GM21737 (cell line): ENCODE results near the gene LY6G6C.

ENCODE experiments used
- ATAC-seq: cut with Tn5 transposase; IDR thresholded peaks from one replicate; pipeline ENCODE4 v1.9.1; 2021; ENCODE audit warnings: mild to moderate bottlenecking, moderate library complexity; ENCODE audit not compliant: unreplicated experiment

The LY6G6C gene

GRCh38 chr6:31721351-31722020 lies at the start of gene LY6G6C:
TSS of gene LY6G6C (minus strand) at chr6:31721746. CDS start at chr6:31721679, 67 bp downstream.
- ATAC-seq = no peak

GRCh38 chr6:31770860-31771259 lies 49.3 kb upstream of the LY6G6C start:
- ATAC-seq = no peak

DNA sequence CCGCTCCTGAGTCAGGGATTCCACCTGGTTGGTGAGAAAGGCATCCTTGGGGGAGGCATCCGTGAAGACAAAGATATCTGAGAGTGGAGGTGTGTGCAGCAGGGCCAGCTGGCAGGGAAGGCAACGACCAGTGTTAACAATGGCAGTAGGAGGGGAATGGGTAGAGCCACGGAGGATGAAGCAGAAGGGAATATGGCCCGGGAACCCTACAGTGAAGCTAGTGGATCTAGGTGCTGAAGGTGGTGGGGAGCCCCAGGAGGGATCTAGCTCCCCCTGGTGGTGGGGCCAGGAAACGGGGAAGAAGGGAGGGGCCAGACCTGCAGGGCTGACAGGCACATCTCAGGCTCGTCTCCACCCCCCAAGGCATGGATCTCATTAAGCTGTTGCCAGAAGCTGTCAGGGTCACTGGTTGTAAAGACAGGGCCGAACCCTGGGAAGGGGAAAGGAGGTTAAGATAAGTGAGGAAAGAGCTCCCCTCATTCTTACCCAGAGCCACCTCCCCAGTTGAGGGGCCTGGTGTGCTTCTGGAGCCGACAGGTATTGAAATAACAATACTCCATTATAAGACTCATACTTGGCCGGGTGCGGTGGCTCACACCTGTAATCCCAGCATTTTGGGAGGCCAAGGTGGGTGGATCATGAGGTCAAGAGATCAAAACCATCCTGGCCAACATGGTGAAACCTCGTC lies 48.3 kb upstream of the LY6G6C start:
- ATAC-seq = no peak

DNA sequence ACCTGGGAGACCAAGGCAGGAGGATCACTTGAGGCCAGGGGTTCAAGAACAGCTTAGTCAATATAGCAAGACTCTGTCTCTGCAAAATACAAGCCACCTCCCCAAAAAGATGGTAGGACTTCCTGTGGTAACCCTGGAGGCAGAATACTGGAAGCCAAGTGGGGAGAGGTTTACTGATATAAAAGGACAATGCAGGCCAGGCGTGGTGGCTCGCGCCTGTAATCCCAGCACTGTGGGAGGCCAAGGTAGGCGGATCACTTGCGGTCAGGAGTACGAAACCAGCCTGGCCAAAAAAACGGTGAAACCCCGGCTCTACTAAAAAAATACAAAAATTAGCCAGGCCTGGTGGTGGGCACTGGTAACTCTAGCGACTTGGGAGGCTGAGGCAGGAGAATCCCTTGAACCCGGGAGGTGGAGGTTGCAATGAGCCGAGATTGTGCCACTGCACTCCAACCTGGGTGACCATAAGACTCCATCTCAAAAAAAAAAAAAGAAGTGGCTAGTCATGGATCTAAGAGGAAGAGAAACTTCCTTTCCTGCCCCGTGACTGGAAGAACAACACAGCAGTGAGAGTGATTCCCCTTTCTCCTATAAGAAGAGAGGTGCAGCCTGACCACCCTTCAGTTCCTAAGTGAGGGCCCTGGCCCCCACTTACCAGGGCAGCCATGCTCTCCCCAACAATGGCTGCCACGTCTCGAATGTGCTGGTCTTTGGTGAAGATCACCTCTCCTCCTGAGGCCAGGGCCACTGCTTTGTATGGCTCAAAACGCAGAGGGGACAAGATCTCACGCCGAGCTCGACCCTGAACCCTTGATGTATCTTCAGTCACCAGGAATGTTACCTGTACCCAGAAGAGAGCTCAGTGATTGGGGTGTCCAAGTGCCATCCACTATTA lies 47.1 kb upstream of the LY6G6C start:
- no peak for ATAC-seq

- ATAC-seq = no peak
Observed at GRCh38 chr6:31767096-31767645, 45.6 kb upstream of the LY6G6C start.

DNA sequence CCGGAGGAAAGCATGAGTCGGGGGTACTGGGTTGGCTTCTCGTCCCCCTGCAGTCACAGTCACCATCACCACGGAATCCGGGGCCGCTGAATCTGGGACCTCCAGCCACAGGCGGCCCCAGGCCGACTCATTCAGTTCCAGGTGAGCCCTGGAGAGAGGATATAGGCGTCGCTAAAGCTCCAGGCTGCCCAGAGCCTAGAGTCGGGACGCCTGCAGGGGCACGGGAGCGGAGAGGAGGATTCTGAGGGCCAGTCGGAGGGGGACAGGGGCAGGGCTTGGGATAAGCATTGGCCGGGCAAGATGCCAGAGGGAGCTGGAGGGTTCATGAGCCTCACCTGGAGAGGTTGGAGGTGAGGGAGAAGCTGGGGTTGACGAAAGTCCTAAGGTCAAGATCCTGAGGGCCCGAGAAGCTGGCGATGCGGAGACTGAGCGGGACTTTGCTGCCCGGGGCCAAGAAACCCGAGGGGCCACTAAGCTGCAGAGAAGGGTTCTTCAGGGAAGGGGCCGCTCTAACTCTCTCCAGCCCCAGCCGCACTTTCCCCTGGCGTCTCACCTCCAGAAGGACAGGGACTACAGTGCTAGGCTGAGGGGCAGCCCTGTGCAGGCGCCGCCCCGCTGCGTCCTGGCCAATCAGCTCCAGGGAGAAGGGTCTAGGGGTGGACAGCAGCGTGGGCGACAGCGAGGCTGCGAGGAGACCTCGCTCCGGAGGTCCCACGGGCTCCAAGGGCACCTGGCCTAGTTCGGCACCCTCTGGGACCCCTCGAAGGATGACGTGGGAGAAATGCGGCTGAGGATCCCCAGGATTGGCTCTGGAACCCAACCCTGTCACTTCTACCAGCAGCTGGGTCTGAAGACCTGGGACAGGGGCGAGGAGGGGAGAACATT lies 44.6 kb upstream of the LY6G6C start:
- no peak for ATAC-seq

DNA sequence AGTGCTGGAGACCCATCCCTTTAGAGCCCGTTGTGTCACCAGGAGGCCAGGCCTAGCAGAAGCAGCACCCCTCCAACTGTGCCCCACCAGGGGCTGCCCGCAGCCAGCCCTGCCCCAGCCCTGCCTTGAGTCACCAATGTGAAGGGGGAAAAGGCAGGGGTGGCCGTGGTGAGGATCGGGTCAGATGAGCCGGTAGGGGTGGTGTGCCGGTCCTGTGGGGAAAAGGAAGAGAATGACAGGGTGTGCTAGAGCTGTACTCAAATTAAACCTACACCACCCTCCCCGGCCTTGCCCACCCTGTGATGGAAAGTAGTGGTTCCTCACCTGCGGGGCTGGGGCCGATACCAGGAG lies 44.0 kb upstream of the LY6G6C start:
- ATAC-seq = no peak

DNA sequence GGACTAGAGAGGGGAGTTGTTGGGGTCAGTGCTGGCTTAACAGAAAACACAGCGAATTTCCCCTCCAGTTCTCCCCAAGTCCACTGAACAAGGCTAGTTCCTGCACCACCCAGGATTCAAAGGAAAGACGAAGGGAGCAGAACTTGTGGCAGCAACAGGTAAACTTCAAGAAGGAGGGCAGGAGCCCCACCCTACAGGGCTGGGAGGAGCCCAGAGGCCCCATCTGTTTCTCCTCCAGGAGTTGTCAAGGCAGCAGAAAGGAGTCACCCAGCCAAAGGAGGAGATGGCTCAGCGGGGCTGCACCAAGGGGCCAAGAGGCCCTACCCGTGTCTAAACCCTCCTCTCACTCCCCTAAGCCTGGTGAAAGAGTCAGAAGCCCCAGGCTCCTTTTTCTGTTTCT lies 42.7 kb upstream of the LY6G6C start:
- ATAC-seq = no peak

DNA sequence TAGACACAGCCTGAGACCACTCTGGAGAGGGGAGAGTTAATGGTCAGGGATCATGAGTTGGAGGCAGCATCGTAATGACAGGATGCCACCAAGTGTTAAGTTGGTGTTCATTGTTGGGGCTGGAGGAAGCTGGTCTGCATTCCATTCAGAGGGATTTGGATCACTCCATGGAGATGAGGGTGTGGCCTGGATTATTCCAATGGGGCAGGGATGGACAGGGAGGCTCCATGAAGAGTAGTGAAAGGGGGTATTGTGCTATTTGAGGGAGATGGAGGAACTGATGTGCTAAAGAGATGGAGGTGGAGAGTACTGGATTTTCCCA lies 42.0 kb upstream of the LY6G6C start:
- no peak for ATAC-seq

- no peak for ATAC-seq
Observed at GRCh38 chr6:31762878-31763618, 41.5 kb upstream of the LY6G6C start.

GRCh38 chr6:31762356-31762755 lies 40.8 kb upstream of the LY6G6C start, which contains the start of gene SAPCD1:
TSS of gene SAPCD1 (plus strand) at chr6:31762656. CDS start at chr6:31763055, 399 bp downstream.
- no peak for ATAC-seq

DNA sequence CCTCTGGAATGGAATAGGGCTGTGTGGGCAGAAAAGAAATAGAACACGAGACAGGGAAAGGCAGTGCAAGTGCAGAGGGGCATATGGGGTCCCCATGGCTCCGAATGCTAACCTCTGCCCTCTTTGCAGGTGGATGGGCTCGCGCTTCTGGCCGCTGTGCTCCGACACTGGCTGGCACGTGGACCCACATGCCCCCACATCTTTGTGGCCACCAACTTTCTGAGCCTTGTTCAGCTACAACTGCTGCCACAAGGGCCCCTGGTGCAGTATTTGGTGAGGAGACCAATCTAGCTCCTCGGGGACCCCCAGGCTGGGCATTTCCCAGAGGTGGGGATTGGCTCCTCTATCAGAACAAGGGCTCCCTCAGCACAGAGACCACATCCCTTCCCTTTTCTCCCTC lies 39.8 kb upstream of the LY6G6C start:
- no peak for ATAC-seq

DNA sequence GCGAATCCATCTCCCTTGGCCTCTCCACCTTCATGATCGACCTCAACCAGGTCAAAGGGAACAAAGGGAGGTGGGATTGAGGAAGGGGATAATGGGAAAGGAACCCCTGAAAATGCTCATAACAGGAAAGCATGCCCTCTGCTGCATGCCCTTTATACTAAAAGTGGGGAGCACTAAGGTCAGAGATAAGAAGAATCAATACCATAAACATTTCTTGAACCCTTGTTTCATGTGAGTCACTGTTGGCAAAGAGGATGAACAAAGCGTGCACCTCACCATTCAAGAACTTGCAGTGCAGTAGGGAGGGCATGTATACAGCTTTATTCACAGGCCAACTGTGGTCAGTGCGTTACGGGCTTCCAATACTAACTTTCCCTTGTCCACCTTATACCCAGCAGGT lies 39.2 kb upstream of the LY6G6C start:
- ATAC-seq = no peak

GRCh38 chr6:31758281-31758680 lies 36.7 kb upstream of the LY6G6C start:
- no peak for ATAC-seq

- no peak for ATAC-seq
Observed at GRCh38 chr6:31752739-31753319, 31.3 kb upstream of the LY6G6C start.

GRCh38 chr6:31750411-31751022 lies 29.0 kb upstream of the LY6G6C start:
- no peak for ATAC-seq

DNA sequence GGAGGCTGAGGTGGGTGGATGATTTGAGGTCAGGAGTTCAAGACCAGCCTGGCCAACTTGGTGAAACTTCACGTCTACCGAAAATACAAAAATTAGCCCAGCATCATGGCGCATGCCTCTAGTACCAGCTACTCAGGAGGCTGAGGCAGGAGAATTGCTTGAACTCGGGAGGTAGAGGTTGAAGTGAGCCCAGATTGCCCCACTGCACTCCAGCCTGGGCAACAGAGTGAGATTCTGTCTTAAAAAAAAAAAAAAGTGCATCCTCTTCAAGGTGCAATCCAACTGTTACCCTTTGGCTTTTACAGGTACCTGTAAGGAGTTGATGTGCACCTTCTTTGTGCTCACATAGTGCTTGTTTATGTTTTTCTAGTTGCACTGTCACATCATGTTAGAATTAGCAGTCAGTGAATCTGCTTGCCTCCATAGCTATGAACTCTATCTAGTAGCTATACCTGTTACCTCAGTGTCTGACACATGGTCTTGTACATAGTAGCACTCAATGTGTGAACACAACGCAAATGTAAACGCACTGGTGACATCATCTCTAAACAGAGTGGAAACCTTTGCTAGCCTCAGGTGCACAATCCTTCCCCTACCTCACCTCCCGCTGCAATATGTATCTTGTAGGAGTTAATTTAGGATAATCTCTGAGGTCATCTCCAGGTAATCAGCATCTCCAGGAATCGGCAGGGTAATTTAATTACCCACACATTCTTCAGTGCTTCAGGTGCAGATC lies 27.9 kb upstream of the LY6G6C start:
- ATAC-seq = no peak

GRCh38 chr6:31744422-31744821 lies 22.9 kb upstream of the LY6G6C start:
- ATAC-seq = no peak
